Neural cell (in vitro differentiated cells): ENCODE results near the gene FUBP3. TPM values are rescaled to one million over a fixed set of nuclear protein-coding genes. Genes with fewer than 3 reads are reported as not detected.

Source experiments
- H2AFZ ChIP-seq: fragments of 200-600, 300-800 bp; sonication (generic), shearing (Covaris generic); 2 replicates; pipeline ENCODE4 v1.6.0; 2014; ENCODE audit warnings: low read depth, mild to moderate bottlenecking, antibody characterized with exemption, low read length, moderate library complexity
- H3F3A ChIP-seq: fragments of 200-600 bp; shearing (Covaris generic); 2 replicates; pipeline ENCODE4 v1.6.1; 2016; ENCODE audit warnings: mild to moderate bottlenecking, moderate library complexity, mixed read lengths, antibody characterized with exemption, low read length; ENCODE audit not compliant: insufficient read depth, poor library complexity, severe bottlenecking
- H3K27ac ChIP-seq: fragments of 200-600, 300-800 bp; sonication (generic), shearing (Covaris generic); 2 replicates; pipeline ENCODE4 v1.5.1; 2014; ENCODE audit warnings: mild to moderate bottlenecking, low read length, moderate library complexity
- H3K27me3 ChIP-seq: fragments of 300-800, 200-600 bp; sonication (generic), shearing (Covaris generic); 2 replicates; pipeline ENCODE4 v1.6.0; 2014; ENCODE audit warnings: mild to moderate bottlenecking, low read depth, low read length, moderate library complexity; ENCODE audit not compliant: insufficient read depth
- H3K36me3 ChIP-seq: fragments of 300-800, 200-600 bp; sonication (generic), shearing (Covaris generic); 2 replicates; pipeline ENCODE4 v1.5.1; 2014; ENCODE audit warnings: mild to moderate bottlenecking, antibody characterized with exemption, low read length, moderate library complexity; ENCODE audit not compliant: insufficient read depth
- H3K4me2 ChIP-seq: fragments of 300-800, 200-600 bp; sonication (generic), shearing (Covaris generic); 2 replicates; pipeline ENCODE4 v1.6.0; 2014; ENCODE audit warnings: mild to moderate bottlenecking, low read length
- H3K4me3 ChIP-seq: fragments of 300-800, 200-600 bp; sonication (generic), shearing (Covaris generic); 2 replicates; pipeline ENCODE4 v1.5.1; 2014; ENCODE audit warnings: mild to moderate bottlenecking, low read length, moderate library complexity
- H3K79me2 ChIP-seq: fragments of 200-600 bp; shearing (Covaris generic); replicated peaks from 2 replicates; pipeline ENCODE4 v1.6.0; 2014; ENCODE audit warnings: mild to moderate bottlenecking, low read length, moderate library complexity; ENCODE audit not compliant: insufficient read depth
- H3K9ac ChIP-seq: fragments of 300-800, 200-600 bp; sonication (generic), shearing (Covaris generic); 2 replicates; pipeline ENCODE4 v1.6.1; 2016; ENCODE audit warnings: mild to moderate bottlenecking, low read length, mixed read lengths
- H3K9me2 ChIP-seq: fragments of 200-600 bp; shearing (Covaris generic); 2 replicates; pipeline ENCODE4 v1.6.1; 2016; ENCODE audit warnings: mild to moderate bottlenecking, low read length, mixed read lengths; ENCODE audit not compliant: insufficient read depth
- H3K9me3 ChIP-seq: fragments of 200-600, 300-800 bp; sonication (generic), shearing (Covaris generic); 2 replicates; pipeline ENCODE4 v1.6.1; 2016; ENCODE audit warnings: mild to moderate bottlenecking, mixed run types, low read length, moderate library complexity, mixed read lengths
- H4K20me1 ChIP-seq: fragments of 200-600 bp; shearing (Covaris generic); 2 replicates; pipeline ENCODE4 v1.6.1; 2016; ENCODE audit warnings: mild to moderate bottlenecking, mixed run types; ENCODE audit not compliant: insufficient read depth
- CTCF ChIP-seq: fragments of 450-650 bp; IDR thresholded peaks from 2 replicates; pipeline ENCODE4 v1.5.1; 2014; ENCODE audit warnings: antibody characterized with exemption, mild to moderate bottlenecking, moderate library complexity; ENCODE audit not compliant: poor library complexity, severe bottlenecking
- EP300 ChIP-seq: fragments of 450-650 bp; conservative IDR thresholded peaks from 2 replicates; pipeline ENCODE4 v1.6.1; 2014; ENCODE audit warnings: antibody characterized with exemption, mild to moderate bottlenecking, moderate library complexity; ENCODE audit not compliant: poor library complexity, severe bottlenecking
- EZH2 ChIP-seq: fragments of 200-600, 300-800 bp; shearing (Covaris generic), sonication (generic); IDR thresholded peaks from 2 replicates; pipeline ENCODE4 v1.6.1; 2014; ENCODE audit warnings: antibody characterized with exemption, low read length, borderline replicate concordance, mild to moderate bottlenecking; ENCODE audit not compliant: insufficient read depth, poor library complexity, severe bottlenecking
- MXI1 ChIP-seq: fragments of 450-650 bp; conservative IDR thresholded peaks from 2 replicates; pipeline ENCODE4 v1.6.1; 2014; ENCODE audit warnings: antibody characterized with exemption, mild to moderate bottlenecking; ENCODE audit not compliant: poor library complexity, severe bottlenecking
- POLR2AphosphoS5 ChIP-seq: IDR thresholded peaks from 2 replicates; pipeline ENCODE4 v1.6.1; 2012
- RAD21 ChIP-seq: fragments of 450-650 bp; conservative IDR thresholded peaks from 2 replicates; pipeline ENCODE4 v1.6.1; 2014; ENCODE audit warnings: antibody characterized with exemption, mild to moderate bottlenecking, moderate library complexity
- REST ChIP-seq: IDR thresholded peaks from 2 replicates; pipeline ENCODE4 v1.6.1; 2012; ENCODE audit warnings: borderline replicate concordance
- SMC3 ChIP-seq: fragments of 450-650 bp; conservative IDR thresholded peaks from 2 replicates; pipeline ENCODE4 v1.6.1; 2014; ENCODE audit warnings: antibody characterized with exemption, mild to moderate bottlenecking, moderate library complexity; ENCODE audit not compliant: poor library complexity
- TAF1 ChIP-seq: IDR thresholded peaks from 2 replicates; pipeline ENCODE4 v1.6.1; 2012; ENCODE audit warnings: low read depth
- polyA plus RNA-seq: library from polyadenylated mRNA; depleted of rRNA; stranded (reverse); fragments of >200 nt; gene quantifications from 2 replicates; pipeline ENCODE4 v1.2.3, GENCODE V29; 2014

Gene FUBP3
- polyA plus RNA-seq, 1 donor from 2014 or later, result 70.5 TPM

- Histone ChIP-seq H4K20me1 (no peaks in the 10 kb centered on the region), H3K27ac (no peak overlapping the region), H3K9me3 (no peaks in the 10 kb centered on the region), H3K4me2 (no peak overlapping the region), H3K27me3 (no peaks in the 10 kb centered on the region), H3K9ac (no peak overlapping the region), H3K79me2 (peaks cover 11% of the 10 kb centered on the region), H3K4me3 (no peak overlapping the region), H3K36me3 (no peaks in the 10 kb centered on the region), H2AFZ (no peak overlapping the region), H3F3A (no peaks in the 10 kb centered on the region), H3K9me2 (no peaks in the 10 kb centered on the region)
- TF ChIP-seq POLR2AphosphoS5 (no peak), REST (no peak), SMC3 (no peak), TAF1 (no peak), EZH2 (no peak), EP300 (no peak), RAD21 (no peak), CTCF (no peak), MXI1 (no peak)
Observed at GRCh38 chr9:130575514-130575913, 3.9 kb upstream of the FUBP3 start.

GRCh38 chr9:130576176-130576575 lies 3.2 kb upstream of the FUBP3 start:
- TF ChIP-seq EZH2 (no peak), MXI1 (no peak), POLR2AphosphoS5 (no peak)
- Histone ChIP-seq H3K27me3 (no peaks in the 10 kb centered on the region), H4K20me1 (no peaks in the 10 kb centered on the region), H3K36me3 (no peaks in the 10 kb centered on the region), H2AFZ (no peak overlapping the region), H3K79me2 (peaks cover 17% of the 10 kb centered on the region), H3F3A (no peaks in the 10 kb centered on the region), H3K9ac (no peak overlapping the region), H3K9me3 (no peaks in the 10 kb centered on the region), H3K4me3 (no peak overlapping the region), H3K4me2 (no peak overlapping the region), H3K27ac (no peak overlapping the region), H3K9me2 (no peaks in the 10 kb centered on the region)
